Measurements from ENCODE around the gene FAM217B. TPM values are rescaled to one million over a fixed set of nuclear protein-coding genes. Genes with fewer than 3 reads are reported as not detected.

Gene FAM217B
- total and polyA plus RNA-seq, 7 experiments from 2014 or later, result 19.3 to 47.4 (median 28.0) TPM

GRCh38 chr20:59972037-59972801, 32.0 kb downstream of the FAM217B start:
- Mint-ChIP-seq H3K36me3 (peaks cover 0 to 21% (median 10%) of the 10 kb centered on the region in 5 donors), H3K9me3 (no peaks in the 10 kb centered on the region), H3K27ac (no peak overlapping the region), H3K4me3 (no peak overlapping the region), H3K27me3 (no peaks in the 10 kb centered on the region), H3K4me1 (no peaks in the 10 kb centered on the region)
- H3K36me3 ChIP-seq (ENCODE audit: control insufficient read depth in 2 of 3, insufficient read depth in 3 of 3, low read length in 3 of 3), result no peaks in the 10 kb centered on the region
- no peak for DNase-seq
- intact Hi-C loops (cut with micrococcal nuclease), result no loop called here
- H3K9me3 ChIP-seq (ENCODE audit: control insufficient read depth in 2 of 3, low read length in 3 of 3), result no peaks in the 10 kb centered on the region
- no peaks in the 10 kb centered on the region for H3K4me1 ChIP-seq (ENCODE audit: control insufficient read depth in 2 of 2, insufficient read depth in 2 of 2, low read length in 2 of 2)
- H3K27me3 ChIP-seq (ENCODE audit: control insufficient read depth in 2 of 2, insufficient read depth in 2 of 2, low read length in 2 of 2), result no peaks in the 10 kb centered on the region
- no peak overlapping the region for H3K27ac ChIP-seq (ENCODE audit: low read depth, low read length)
- ATAC-seq, result no peak
- CTCF ChIA-PET, result interaction anchor here (1.6 kb wide), 1 partner anchor 86 kb away, joined by 4 read pairs; no protein-coding TSS in a partner anchor
- no peak overlapping the region for H3K4me3 ChIP-seq (ENCODE audit: low read length)
- POLR2A ChIA-PET, result no interaction called here

- Mint-ChIP-seq H3K27me3 (peaks cover 0 to 3% (median 0%) of the 10 kb centered on the region in 5 donors), H3K4me1 (no peaks in the 10 kb centered on the region), H3K36me3 (peaks cover 0 to 30% (median 15%) of the 10 kb centered on the region in 5 donors), H3K4me3 (no peak overlapping the region), H3K9me3 (peaks cover 0 to 3% (median 0%) of the 10 kb centered on the region in 11 donors), H3K27ac (no peak overlapping the region)
- ChIA-PET CTCF (no interaction called here), POLR2A (no interaction called here)
- no peak for DNase-seq
- intact Hi-C loops (cut with micrococcal nuclease), result no loop called here
- Histone ChIP-seq H3K9me3 (ENCODE audit: control insufficient read depth in 2 of 3, low read length in 3 of 3) (no peaks in the 10 kb centered on the region), H3K4me3 (ENCODE audit: low read length) (no peak overlapping the region), H3K4me1 (ENCODE audit: control insufficient read depth in 2 of 2, insufficient read depth in 2 of 2, low read length in 2 of 2) (no peaks in the 10 kb centered on the region), H3K27ac (ENCODE audit: low read depth, low read length) (no peak overlapping the region), H3K27me3 (ENCODE audit: control insufficient read depth in 2 of 2, insufficient read depth in 2 of 2, low read length in 2 of 2) (no peaks in the 10 kb centered on the region), H3K36me3 (ENCODE audit: control insufficient read depth in 2 of 3, insufficient read depth in 3 of 3, low read length in 3 of 3) (no peaks in the 10 kb centered on the region)
- ATAC-seq, result no peak
These were observed 36.1 kb downstream of the FAM217B start for GRCh38 chr20:59976156-59976782.

- H3K4me3 Mint-ChIP-seq, result no peak overlapping the region
- Histone ChIP-seq H3K27me3 (ENCODE audit: control insufficient read depth in 2 of 2, insufficient read depth in 2 of 2, low read length in 2 of 2) (no peaks in the 10 kb centered on the region), H3K4me1 (ENCODE audit: control insufficient read depth in 2 of 2, insufficient read depth in 2 of 2, low read length in 2 of 2) (no peaks in the 10 kb centered on the region), H3K4me3 (ENCODE audit: low read length) (no peak overlapping the region), H3K9me3 (ENCODE audit: control insufficient read depth in 2 of 3, low read length in 3 of 3) (no peaks in the 10 kb centered on the region), H3K27ac (ENCODE audit: low read depth, low read length) (no peak overlapping the region), H3K36me3 (ENCODE audit: control insufficient read depth in 2 of 3, insufficient read depth in 3 of 3, low read length in 3 of 3) (no peaks in the 10 kb centered on the region)
- H3K27ac Mint-ChIP-seq, result no peak overlapping the region
- H3K9me3 Mint-ChIP-seq, result peaks cover 0 to 3% (median 0%) of the 10 kb centered on the region in 11 donors
- ChIA-PET POLR2A (no interaction called here), CTCF (no interaction called here)
- intact Hi-C loops (cut with micrococcal nuclease), result no loop called here
- peaks cover 0 to 28% (median 17%) of the 10 kb centered on the region in 5 donors for H3K36me3 Mint-ChIP-seq
- DNase-seq, result no peak
- no peaks in the 10 kb centered on the region for H3K4me1 Mint-ChIP-seq
- H3K27me3 Mint-ChIP-seq, result peaks cover 0 to 3% (median 0%) of the 10 kb centered on the region in 5 donors
- ATAC-seq, result no peak
These were observed 36.9 kb downstream of the FAM217B start for GRCh38 chr20:59977086-59977485.

GRCh38 chr20:59983076-59983475, 42.9 kb downstream of the FAM217B start:
- Mint-ChIP-seq H3K36me3 (peaks cover 0 to 28% (median 17%) of the 10 kb centered on the region in 5 donors), H3K27me3 (peaks cover 0 to 3% (median 0%) of the 10 kb centered on the region in 5 donors), H3K9me3 (peaks cover 0 to 3% (median 0%) of the 10 kb centered on the region in 11 donors), H3K27ac (no peak overlapping the region), H3K4me3 (no peak overlapping the region), H3K4me1 (peaks cover 0 to 3% (median 0%) of the 10 kb centered on the region in 7 donors)
- no peaks in the 10 kb centered on the region for H3K27me3 ChIP-seq (ENCODE audit: control insufficient read depth in 2 of 2, insufficient read depth in 2 of 2, low read length in 2 of 2)
- no peaks in the 10 kb centered on the region for H3K4me1 ChIP-seq (ENCODE audit: control insufficient read depth in 2 of 2, insufficient read depth in 2 of 2, low read length in 2 of 2)
- CTCF ChIA-PET, result no interaction called here
- no peak overlapping the region for H3K27ac ChIP-seq (ENCODE audit: low read depth, low read length)
- peaks cover 0 to 4% (median 0%) of the 10 kb centered on the region in 3 experiments for H3K36me3 ChIP-seq (ENCODE audit: control insufficient read depth in 2 of 3, insufficient read depth in 3 of 3, low read length in 3 of 3)
- H3K4me3 ChIP-seq (ENCODE audit: low read length), result no peak overlapping the region
- DNase-seq, result no peak
- POLR2A ChIA-PET, result no interaction called here
- intact Hi-C loops (cut with micrococcal nuclease), result no loop called here
- no peaks in the 10 kb centered on the region for H3K9me3 ChIP-seq (ENCODE audit: control insufficient read depth in 2 of 3, low read length in 3 of 3)
- ATAC-seq, result no peak

- CTCF ChIA-PET, result no interaction called here
- Histone ChIP-seq H3K4me1 (ENCODE audit: control insufficient read depth in 2 of 2, insufficient read depth in 2 of 2, low read length in 2 of 2) (no peaks in the 10 kb centered on the region), H3K4me3 (ENCODE audit: low read length) (no peak overlapping the region), H3K36me3 (ENCODE audit: control insufficient read depth in 2 of 3, insufficient read depth in 3 of 3, low read length in 3 of 3) (peaks cover 0 to 4% (median 0%) of the 10 kb centered on the region in 3 experiments), H3K27me3 (ENCODE audit: control insufficient read depth in 2 of 2, insufficient read depth in 2 of 2, low read length in 2 of 2) (no peaks in the 10 kb centered on the region), H3K27ac (ENCODE audit: low read depth, low read length) (no peak overlapping the region), H3K9me3 (ENCODE audit: control insufficient read depth in 2 of 3, low read length in 3 of 3) (no peaks in the 10 kb centered on the region)
- ATAC-seq (no peak), DNase-seq (no peak)
- POLR2A ChIA-PET, result no interaction called here
- Mint-ChIP-seq H3K36me3 (peaks cover 0 to 30% (median 18%) of the 10 kb centered on the region in 5 donors), H3K9me3 (peaks cover 0 to 3% (median 0%) of the 10 kb centered on the region in 11 donors), H3K27me3 (peaks cover 0 to 3% (median 0%) of the 10 kb centered on the region in 5 donors), H3K4me1 (peaks cover 0 to 3% (median 0%) of the 10 kb centered on the region in 7 donors), H3K27ac (peak overlapping the region in 1 of 9 donors; percentile 68), H3K4me3 (no peak overlapping the region)
- intact Hi-C loops (cut with micrococcal nuclease), result no loop called here
These were observed 44.4 kb downstream of the FAM217B start for GRCh38 chr20:59984541-59984940.

GRCh38 chr20:59985164-59985563, 45.0 kb downstream of the FAM217B start:
- Histone ChIP-seq H3K36me3 (ENCODE audit: control insufficient read depth in 2 of 3, insufficient read depth in 3 of 3, low read length in 3 of 3) (peaks cover 0 to 4% (median 0%) of the 10 kb centered on the region in 3 experiments), H3K4me1 (ENCODE audit: control insufficient read depth in 2 of 2, insufficient read depth in 2 of 2, low read length in 2 of 2) (no peaks in the 10 kb centered on the region), H3K9me3 (ENCODE audit: control insufficient read depth in 2 of 3, low read length in 3 of 3) (no peaks in the 10 kb centered on the region), H3K4me3 (ENCODE audit: low read length) (no peak overlapping the region), H3K27ac (ENCODE audit: low read depth, low read length) (no peak overlapping the region), H3K27me3 (ENCODE audit: control insufficient read depth in 2 of 2, insufficient read depth in 2 of 2, low read length in 2 of 2) (no peaks in the 10 kb centered on the region)
- DNase-seq, result no peak
- H3K36me3 Mint-ChIP-seq, result peaks cover 0 to 36% (median 23%) of the 10 kb centered on the region in 5 donors
- H3K27me3 Mint-ChIP-seq, result peaks cover 0 to 3% (median 0%) of the 10 kb centered on the region in 5 donors
- ATAC-seq, result no peak
- H3K27ac Mint-ChIP-seq, result no peak overlapping the region
- H3K4me1 Mint-ChIP-seq, result peaks cover 0 to 3% (median 0%) of the 10 kb centered on the region in 7 donors
- POLR2A ChIA-PET, result no interaction called here
- H3K9me3 Mint-ChIP-seq, result peaks cover 0 to 4% (median 0%) of the 10 kb centered on the region in 11 donors
- CTCF ChIA-PET, result no interaction called here
- intact Hi-C loops (cut with micrococcal nuclease), result no loop called here
- H3K4me3 Mint-ChIP-seq, result no peak overlapping the region
